HCT116 (cell line): ENCODE measurements around the gene IL17RE.

Experiments used
- CTCF ChIP-seq, 3 experiments: fragments of 200-600 bp in 1 of 3; sonication (generic) in 1 of 3; IDR thresholded peaks in 2 of 3; conservative IDR thresholded peaks in 1 of 3; 2 replicates each; pipeline ENCODE4 v1.5.1; 2012 to 2017; ENCODE audit warnings: low read depth in 2 of 3, low read length in 2 of 3, antibody characterized with exemption in 1 of 3, borderline replicate concordance in 1 of 3, control low read depth in 1 of 3, mild to moderate bottlenecking in 1 of 3, mixed read lengths in 1 of 3, mixed run types in 1 of 3, moderate library complexity in 1 of 3; ENCODE audit not compliant: insufficient read depth in 1 of 3
- EZH2 ChIP-seq: fragments of 200-600 bp; sonication (generic); IDR thresholded peaks from 2 replicates; pipeline ENCODE4 v1.6.1; 2017; ENCODE audit warnings: antibody characterized with exemption, mixed run types
- EZH2phosphoT487 ChIP-seq: fragments of 200-600 bp; IDR thresholded peaks from 2 replicates; pipeline ENCODE4 v1.6.1; 2018; ENCODE audit warnings: antibody characterized with exemption, borderline replicate concordance
- POLR2A ChIP-seq: IDR thresholded peaks from 2 replicates; pipeline ENCODE4 v1.7.0; 2011; ENCODE audit warnings: borderline replicate concordance; ENCODE audit not compliant: insufficient read depth, insufficient read length; ENCODE audit errors: extremely low read depth
- POLR2AphosphoS5 ChIP-seq: IDR thresholded peaks from 2 replicates; pipeline ENCODE4 v1.6.1; 2011; ENCODE audit warnings: mild to moderate bottlenecking, low read depth, low read length, moderate library complexity
- RAD21 ChIP-seq: IDR thresholded peaks from 2 replicates; pipeline ENCODE4 v1.6.1; 2012; ENCODE audit warnings: low read depth, mild to moderate bottlenecking
- REST ChIP-seq: IDR thresholded peaks from 2 replicates; pipeline ENCODE4 v1.6.1; 2012; ENCODE audit warnings: low read depth
- SP1 ChIP-seq: IDR thresholded peaks from 2 replicates; pipeline ENCODE4 v1.6.1; 2012; ENCODE audit warnings: low read depth
- YY1 ChIP-seq: IDR thresholded peaks from 2 replicates; pipeline ENCODE4 v1.6.1; 2011; ENCODE audit warnings: low read length, low read depth, moderate library complexity, mild to moderate bottlenecking; ENCODE audit not compliant: insufficient replicate concordance; ENCODE audit errors: extremely low read depth

- TF ChIP-seq POLR2A (no peak), SP1 (no peak), POLR2AphosphoS5 (no peak), EZH2phosphoT487 (no peak), RAD21 (no peak), CTCF (IDR thresholded peaks at IDR 0.05 in 2 of 3, conservative IDR thresholded peaks at IDR 0.05 in 1 of 3; ENCODE audit: borderline replicate concordance in 1 of 3, insufficient read depth in 1 of 3, low read depth in 2 of 3, low read length in 2 of 3) (no peak), REST (no peak), EZH2 (no peak), YY1 (no peak)
Measured at GRCh38 chr3:9863058-9863772, 39.4 kb upstream of the IL17RE start.
